ENCODE data around the gene NFYB.

The NFYB gene

GRCh38 chr12:104073699-104074098 lies 64.3 kb downstream of the NFYB start:
- Histone ChIP-seq H3K36me3 (ENCODE audit: control insufficient read depth, insufficient read depth, low read length) (no peaks in the 10 kb centered on the region), H3K4me3 (replicated peaks; ENCODE audit: low read depth, low read length) (no peak overlapping the region), H3K27me3 (replicated peaks; ENCODE audit: control insufficient read depth, insufficient read depth, low read length) (no peaks in the 10 kb centered on the region)
- no peak for TF ChIP-seq CTCF (IDR thresholded peaks at IDR 0.05; ENCODE audit: insufficient read depth, low read length, poor library complexity, severe bottlenecking)
- no peak for DNase-seq (ENCODE audit: extremely low read depth, insufficient read length)

- H3K27me3 ChIP-seq (replicated peaks; ENCODE audit: control insufficient read depth, insufficient read depth, low read length) = no peaks in the 10 kb centered on the region
- no peak overlapping the region for H3K4me3 ChIP-seq (replicated peaks; ENCODE audit: low read depth, low read length)
- TF ChIP-seq CTCF (IDR thresholded peaks at IDR 0.05; ENCODE audit: insufficient read depth, low read length, poor library complexity, severe bottlenecking) = no peak
- no peak for DNase-seq (ENCODE audit: extremely low read depth, insufficient read length)
- H3K36me3 ChIP-seq (ENCODE audit: control insufficient read depth, insufficient read depth, low read length) = no peaks in the 10 kb centered on the region
Observed at GRCh38 chr12:104072099-104072498, 65.9 kb downstream of the NFYB start.

All from GM06990 (cell line).